HG03103 (cell line): ENCODE data around the gene HS3ST5.

Source experiments
- ATAC-seq: cut with Tn5 transposase; IDR thresholded peaks from one replicate; pipeline ENCODE4 v1.9.1; 2021; ENCODE audit warnings: low read depth; ENCODE audit not compliant: unreplicated experiment

The HS3ST5 gene, protein sequence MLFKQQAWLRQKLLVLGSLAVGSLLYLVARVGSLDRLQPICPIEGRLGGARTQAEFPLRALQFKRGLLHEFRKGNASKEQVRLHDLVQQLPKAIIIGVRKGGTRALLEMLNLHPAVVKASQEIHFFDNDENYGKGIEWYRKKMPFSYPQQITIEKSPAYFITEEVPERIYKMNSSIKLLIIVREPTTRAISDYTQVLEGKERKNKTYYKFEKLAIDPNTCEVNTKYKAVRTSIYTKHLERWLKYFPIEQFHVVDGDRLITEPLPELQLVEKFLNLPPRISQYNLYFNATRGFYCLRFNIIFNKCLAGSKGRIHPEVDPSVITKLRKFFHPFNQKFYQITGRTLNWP

DNA sequence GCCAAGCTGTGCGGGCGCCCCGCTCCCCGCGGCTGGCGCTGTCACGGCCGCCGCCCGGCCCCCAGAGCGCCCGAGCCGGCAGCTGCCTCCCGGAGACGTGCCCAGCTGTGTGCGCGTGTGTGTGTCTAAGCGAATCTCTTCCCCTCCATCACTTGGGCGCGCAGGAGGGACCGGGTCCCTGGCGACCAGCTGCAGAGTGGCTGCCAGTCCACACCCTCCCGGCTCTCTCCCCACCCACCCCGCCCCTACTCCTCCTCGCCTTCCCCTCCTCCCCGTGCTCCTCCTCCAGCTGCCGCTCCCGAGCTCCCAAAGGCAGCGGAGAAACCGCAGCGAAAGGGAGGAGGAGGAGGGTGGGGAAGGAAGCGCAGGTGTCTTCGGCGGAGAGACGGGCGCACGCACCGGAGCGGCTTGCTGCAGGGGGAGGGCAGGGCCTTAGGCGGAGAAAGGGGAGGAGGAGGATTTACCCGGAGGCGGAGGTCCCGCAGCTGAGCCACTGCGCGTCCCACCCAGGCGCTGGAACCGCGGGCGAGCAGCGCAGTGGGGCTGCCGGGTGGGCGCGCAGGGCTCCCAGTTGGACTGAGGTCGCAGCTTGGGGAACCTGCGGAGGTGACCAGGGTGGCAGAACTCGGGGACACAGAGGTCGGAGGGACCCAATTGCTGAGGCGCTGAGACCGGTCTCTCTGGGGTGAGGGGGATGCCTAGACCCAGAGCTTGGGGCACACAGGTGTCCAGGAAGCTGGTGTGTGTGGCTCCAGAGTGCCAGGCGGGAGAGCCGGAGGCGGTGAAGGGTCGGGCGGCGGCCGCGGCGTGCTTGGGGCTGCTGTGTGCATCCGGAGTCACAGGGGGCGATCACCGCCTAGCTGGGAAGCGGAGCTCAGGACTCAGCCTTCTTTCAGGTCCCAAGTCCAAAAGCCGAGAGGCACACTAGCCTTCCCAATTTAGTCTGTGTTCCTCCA lies at the start of gene HS3ST5:
TSS of gene HS3ST5 (minus strand) at position 198 of the 956 bp plus-strand sequence. CDS start 280,178 bp downstream, outside the sequence.
- peak; percentile 52 for ATAC-seq

GRCh38 chr6:114390176-114390575 lies 47.4 kb upstream of the HS3ST5 start:
- no peak for ATAC-seq

DNA sequence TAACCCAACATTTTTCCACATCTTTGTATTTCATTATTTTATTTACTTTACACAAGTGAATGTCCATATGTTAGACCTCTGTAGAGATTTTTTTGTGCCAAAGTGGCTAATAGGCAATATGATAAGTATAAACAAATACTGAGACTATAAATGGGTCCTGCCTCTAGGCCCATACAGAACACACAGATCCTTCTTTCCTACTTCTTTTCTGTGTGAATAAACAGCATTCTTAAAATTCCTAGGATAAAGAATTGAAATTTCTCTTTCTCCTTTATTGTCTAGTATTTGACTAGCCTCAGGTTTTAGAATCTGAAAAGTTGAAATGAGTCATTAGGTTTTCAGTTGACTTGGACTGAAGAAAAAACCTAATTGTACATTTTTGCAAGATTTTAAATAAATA lies 46.3 kb upstream of the HS3ST5 start:
- ATAC-seq = no peak

DNA sequence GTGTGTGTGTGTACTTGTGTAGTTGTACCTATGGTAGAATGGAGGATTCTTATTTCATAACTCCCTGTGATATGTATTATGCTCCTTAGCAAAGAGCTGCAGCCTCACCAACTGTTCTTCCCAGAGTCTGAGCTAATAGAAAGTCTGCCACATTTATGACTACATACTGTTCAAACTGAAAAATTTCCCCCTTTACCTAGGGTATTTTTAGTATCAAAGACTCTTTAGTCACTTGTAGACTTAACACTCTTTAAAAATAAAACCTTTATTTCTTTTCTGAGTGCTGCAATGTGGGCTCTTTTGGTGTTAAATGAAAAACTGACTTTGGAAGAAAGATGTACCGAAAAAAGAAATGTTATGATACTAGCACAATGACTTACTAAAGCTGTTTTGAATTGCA lies 39.6 kb upstream of the HS3ST5 start:
- ATAC-seq = no peak

DNA sequence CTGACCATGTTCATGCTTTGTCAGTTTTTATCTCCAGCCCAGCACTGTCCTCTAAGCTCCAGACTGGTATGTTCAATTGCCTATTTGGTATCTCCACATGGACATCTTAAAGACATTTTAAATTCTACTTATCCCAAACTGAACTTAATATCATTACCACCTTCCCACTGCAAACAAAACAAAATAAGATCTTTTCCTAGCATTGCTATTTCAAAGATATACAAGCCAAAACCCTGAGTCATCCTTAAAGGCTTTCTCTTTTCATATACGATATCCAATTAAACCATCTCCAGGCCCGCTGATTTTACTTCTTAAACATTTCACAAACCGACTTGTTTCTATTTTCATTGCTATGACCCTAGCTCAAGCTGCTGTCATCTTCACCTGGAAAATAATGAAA lies 35.1 kb upstream of the HS3ST5 start:
- ATAC-seq = no peak

DNA sequence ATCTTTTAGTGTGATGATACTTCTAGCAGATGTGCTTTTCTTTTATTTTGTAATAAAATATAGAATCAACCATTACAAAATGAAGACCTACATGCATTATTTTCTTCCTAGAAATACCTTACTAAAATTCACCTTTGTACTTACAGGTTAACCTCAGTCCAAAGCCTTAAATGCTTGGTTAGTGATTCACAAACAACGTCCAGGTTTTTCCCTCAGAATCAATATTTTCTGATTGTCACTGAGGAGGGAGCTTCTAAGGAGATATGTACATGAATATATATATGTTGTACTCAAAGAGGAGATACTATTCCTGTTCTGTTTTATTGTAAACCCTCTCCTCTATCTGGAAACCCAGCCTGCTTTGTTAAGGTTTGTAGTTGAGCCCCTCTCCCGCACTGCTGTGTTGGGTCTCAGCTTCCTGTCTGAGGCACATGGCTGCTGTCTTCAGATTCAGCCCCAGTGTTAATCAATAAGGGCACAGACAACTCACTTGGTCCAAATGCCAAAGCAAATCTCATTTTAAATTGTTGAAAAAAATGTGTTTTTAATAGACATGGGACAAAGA lies 33.9 kb upstream of the HS3ST5 start:
- no peak for ATAC-seq

- no peak for ATAC-seq
Observed at GRCh38 chr6:114375541-114376192, 32.8 kb upstream of the HS3ST5 start.

- ATAC-seq = no peak
Observed at GRCh38 chr6:114367315-114367961, 24.6 kb upstream of the HS3ST5 start.

- ATAC-seq = no peak
Observed at GRCh38 chr6:114366899-114367298, 24.1 kb upstream of the HS3ST5 start.

DNA sequence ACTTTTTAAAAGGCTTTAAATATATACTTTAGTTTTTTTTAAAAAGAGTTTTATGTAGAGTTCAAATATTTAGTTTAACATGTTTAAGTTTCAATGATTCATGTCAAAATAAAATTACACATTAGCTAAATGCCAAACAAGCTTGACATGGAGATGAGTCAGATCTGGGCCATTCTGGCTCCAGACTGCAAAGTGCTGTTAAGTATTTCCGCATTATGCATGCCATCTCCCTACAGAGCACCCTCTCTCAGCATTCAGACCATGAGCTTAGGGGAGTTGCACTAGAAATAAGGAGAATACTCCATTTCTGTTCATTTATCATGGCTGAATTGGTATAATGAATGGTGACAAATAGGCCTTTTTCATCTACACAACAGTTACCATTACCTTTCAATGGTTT lies 21.5 kb upstream of the HS3ST5 start:
- ATAC-seq = no peak

DNA sequence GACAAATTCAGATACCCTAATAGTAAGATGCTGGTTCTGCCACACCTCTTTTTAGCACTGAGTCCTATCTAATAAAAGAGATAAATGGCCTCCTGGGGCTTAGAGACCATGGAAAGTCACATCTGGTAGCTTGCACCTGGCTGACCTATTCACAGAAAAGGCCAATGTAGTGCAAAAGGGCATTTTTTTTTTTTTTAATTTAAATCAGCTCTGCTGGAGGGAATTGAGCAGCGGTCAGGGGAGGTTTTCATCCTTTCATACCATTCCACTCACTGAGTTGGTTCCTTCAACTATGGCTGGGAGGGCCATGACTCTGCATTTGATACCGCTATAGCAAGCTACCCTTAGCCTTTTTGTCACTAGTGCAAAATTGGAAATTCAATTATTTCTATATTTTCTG lies 20.1 kb upstream of the HS3ST5 start:
- no peak for ATAC-seq

DNA sequence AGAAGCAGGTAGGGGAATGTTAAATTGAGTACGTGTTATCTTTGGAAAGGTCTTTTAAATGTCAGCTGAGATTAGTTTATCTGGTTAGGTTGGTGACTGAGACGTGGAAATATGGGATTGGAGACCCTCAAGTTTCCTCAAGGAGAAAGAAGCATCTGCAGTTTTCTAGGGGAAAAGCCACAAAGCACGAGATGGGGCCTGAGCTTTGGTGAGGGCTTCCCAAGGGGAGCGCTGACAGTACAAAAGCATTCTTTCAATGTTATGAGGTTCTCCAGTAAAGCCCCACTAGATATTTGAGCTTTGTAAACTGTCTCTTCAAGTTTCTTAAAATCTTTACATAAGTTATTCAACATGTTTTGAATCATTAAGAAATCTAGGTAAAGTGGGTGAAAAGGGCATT lies 19.6 kb upstream of the HS3ST5 start:
- no peak for ATAC-seq

- no peak for ATAC-seq
Observed at GRCh38 chr6:114361036-114361435, 18.2 kb upstream of the HS3ST5 start.

DNA sequence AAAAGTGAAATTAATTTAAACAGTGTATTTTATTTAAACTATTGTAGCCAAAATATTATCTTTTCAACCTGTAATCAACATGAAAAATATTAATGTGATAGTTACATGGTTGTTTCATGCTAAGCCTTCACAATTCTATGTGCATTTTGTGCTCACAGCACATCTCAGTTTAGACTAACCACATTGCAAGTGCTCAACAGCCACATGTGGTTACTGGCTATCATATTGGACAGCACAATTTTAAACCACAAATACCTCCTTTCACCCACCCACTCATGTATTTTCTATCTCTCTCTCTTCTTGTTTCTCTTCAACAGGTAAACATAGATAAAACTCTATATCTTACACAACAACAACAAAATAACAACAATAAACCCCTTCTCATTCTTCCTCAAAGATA lies 12.5 kb upstream of the HS3ST5 start:
- no peak for ATAC-seq

DNA sequence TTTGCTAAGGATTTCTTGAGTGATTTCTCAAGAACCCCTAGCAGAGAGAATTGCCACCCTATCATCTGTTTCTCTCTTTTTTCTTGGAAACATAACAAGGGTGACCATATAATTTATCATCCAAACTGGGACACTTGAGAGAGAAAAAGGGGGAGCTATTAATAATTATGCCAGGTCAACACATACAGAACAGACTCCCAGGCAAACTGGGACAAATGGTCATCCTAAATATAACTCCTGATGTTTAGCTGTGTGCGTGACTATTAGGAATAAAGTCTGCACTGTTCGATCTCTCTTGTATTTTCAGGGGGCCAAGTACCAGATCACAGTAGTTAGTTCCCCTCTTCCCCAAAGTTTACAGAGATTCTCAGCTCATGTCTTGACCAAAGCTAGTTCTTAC lies 11.7 kb upstream of the HS3ST5 start:
- ATAC-seq = no peak

DNA sequence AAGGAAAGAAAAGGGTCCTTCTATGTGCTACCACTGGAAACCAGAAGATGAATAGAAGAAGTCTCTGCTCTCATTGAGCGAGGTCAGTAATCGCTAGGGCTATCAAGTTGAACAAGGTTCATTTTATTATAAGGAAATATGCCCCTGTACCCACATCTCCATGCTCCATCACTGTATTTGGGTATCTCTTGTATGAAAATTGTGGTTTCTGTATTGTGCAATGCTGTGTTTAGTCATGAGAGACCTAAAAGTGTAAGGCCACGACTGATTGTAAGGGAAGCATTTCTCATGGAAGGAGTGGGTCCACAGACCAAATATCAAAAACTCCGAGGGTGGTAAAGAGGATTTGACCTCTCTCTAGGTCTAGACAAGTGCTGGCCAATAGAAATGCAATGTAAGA lies 3.6 kb upstream of the HS3ST5 start:
- no peak for ATAC-seq

DNA sequence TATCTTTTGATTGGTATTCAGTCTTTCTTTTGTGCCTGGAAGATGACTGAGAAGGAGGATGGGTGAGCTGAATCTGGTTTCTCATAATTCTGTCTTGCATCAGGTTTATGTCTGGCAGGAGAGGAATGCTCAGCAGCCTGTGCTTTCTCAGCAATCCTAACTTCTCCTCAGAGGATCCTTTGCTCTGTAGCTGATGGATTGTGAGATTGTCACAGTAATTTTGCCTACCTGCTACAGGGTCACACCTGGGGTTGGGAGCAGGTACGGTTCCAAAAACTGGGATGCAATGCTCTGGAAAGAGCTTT lies 2.1 kb upstream of the HS3ST5 start:
- no peak for ATAC-seq

DNA sequence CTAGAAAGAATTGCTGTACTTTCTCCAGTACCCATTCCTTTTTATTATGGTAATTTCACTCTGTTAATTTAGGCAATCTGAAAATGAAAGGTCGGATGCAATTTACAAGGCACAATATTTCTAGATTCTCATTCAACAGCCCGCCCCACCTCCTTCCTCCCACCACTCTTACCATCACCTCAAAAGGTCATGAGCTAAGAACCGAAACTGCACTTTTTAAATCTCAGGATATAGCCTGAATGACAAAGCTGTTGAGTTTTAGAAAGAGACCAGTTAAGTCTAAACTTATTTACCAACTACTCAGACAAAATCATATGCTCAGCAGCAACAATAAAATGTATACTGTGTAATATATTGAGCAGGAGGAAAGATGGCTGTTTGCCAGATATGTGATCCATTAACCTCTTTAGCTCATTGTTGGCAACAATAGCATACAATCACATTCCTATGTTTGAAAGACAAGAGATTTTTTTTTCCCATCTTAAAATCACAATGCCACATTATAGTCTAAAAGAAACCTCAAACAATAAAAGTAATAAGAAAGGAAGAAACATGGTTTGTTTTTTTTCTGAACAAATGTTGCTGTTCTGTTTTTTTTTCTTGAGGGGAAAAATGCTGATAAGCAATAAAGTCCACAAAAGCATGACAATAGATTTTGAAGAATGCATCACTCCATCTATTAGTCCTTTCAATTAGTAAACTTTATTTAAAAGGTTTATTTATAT lies 1.6 kb upstream of the HS3ST5 start:
- no peak for ATAC-seq

- ATAC-seq = no peak
Observed at GRCh38 chr6:114343782-114344144, 940 bp upstream of the HS3ST5 start.
